Esophagus (tissue), 2 donors: ENCODE data around the gene SLC7A6. TPM values are rescaled to one million over a fixed set of nuclear protein-coding genes. Genes with fewer than 3 reads are reported as not detected.

ENCODE experiments used
- H3K27ac ChIP-seq, 2 donors: one replicate each; pipeline ENCODE4 v1.5.1; 2013; ENCODE audit warnings: low read depth in 2 of 2, mild to moderate bottlenecking in 2 of 2, inconsistent platforms in 1 of 2, low read length in 1 of 2, moderate library complexity in 1 of 2
- H3K27me3 ChIP-seq, 2 donors: one replicate each; pipeline ENCODE4 v1.6.1; 2013; ENCODE audit warnings: low read length in 2 of 2, control low read depth in 1 of 2, mild to moderate bottlenecking in 1 of 2; ENCODE audit not compliant: insufficient read depth in 2 of 2, control insufficient read depth in 1 of 2
- H3K36me3 ChIP-seq, 2 donors: one replicate each; pipeline ENCODE4 v1.6.1; 2013; ENCODE audit warnings: low read length in 1 of 2; ENCODE audit not compliant: control insufficient read depth in 2 of 2, insufficient read depth in 2 of 2
- H3K4me1 ChIP-seq, 2 donors: one replicate each; pipeline ENCODE4 v1.6.1; 2013; ENCODE audit warnings: low read length in 1 of 2; ENCODE audit not compliant: control insufficient read depth in 2 of 2, insufficient read depth in 2 of 2
- H3K4me3 ChIP-seq, 2 donors: one replicate each; pipeline ENCODE4 v1.5.1; 2013; ENCODE audit warnings: low read length in 2 of 2, mild to moderate bottlenecking in 2 of 2, low read depth in 1 of 2, moderate library complexity in 1 of 2
- H3K9me3 ChIP-seq, 2 donors: one replicate each; pipeline ENCODE4 v1.6.1; 2013; ENCODE audit warnings: mild to moderate bottlenecking in 2 of 2, low read depth in 1 of 2, low read length in 1 of 2, moderate library complexity in 1 of 2; ENCODE audit not compliant: control insufficient read depth in 2 of 2, insufficient read depth in 1 of 2
- WGBS, 2 donors: extraction: QIAGEN DNeasy Blood & Tissue Kit; methylation state at CpG; one replicate each; pipeline ENCODE4 v1.1.7; 2013; 5-methylcytosine and 5-hydroxymethylcytosine counted together
- polyA plus RNA-seq, 2 donors: library from polyadenylated mRNA; stranded (reverse); fragments of 200-250 nt; gene quantifications; one replicate each; pipeline ENCODE4 v1.2.3, GENCODE V29; 2013
- donor health status: healthy with polysubstance abuse.
- donor health status: Bipolar disorder and iron deficiency.

Gene SLC7A6
- polyA plus RNA-seq, 2 donors = 4.1 to 4.2 TPM

- Histone ChIP-seq H3K36me3 (peaks cover 0 to 6% of the 10 kb centered on the region in 2 donors), H3K4me3 (no peak overlapping the region), H3K27me3 (no peaks in the 10 kb centered on the region), H3K9me3 (no peaks in the 10 kb centered on the region), H3K4me1 (peaks cover 0 to 8% of the 10 kb centered on the region in 2 donors), H3K27ac (peak overlapping the region in 1 of 2 donors; percentile 44)
- WGBS, 2 donors = 69 to 83% methylated on average over 3 of the region's 3 CpGs
Measured at GRCh38 chr16:68276223-68276622, 11.9 kb downstream of the SLC7A6 start.

DNA sequence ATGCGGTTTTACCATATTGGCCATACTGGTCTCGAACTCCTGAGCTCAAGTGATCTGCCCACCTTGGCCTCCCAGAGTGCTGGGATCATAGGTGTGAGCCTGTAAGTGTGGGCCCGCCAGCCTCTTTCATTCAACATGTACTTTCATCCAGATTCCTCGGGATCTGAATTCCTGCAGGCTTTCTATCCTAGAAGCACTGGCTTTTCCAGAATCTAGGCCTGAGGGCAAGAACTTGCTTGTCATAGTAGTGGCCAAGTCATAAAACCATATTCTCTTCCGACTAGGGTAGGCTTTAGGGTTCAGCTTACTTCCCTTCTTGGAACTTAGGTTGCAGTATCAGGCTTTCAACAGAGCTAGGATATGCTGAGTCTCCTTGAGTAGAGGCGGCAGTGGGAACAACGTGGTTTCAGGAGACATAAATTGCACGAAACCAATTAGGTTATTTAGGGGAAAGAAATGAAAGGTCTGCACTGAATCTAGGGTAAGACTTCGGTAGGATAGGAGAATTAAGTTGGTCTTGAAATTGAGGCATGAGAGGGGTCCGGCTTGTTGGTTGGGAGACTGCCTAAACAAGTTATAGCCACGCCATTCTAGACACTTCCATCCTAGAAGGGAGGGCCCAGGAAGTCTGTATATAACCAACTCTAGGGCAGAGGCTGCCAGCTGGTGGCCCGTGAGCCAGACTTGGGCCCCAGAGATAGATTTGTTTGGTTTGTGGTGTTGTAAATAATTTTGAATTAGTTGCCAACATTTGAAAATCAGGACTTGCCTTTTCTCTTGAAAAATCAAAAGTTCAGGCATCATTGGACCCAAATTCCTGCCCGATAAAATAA, 15.6 kb downstream of the SLC7A6 start:
- peaks cover 0 to 6% of the 10 kb centered on the region in 2 donors for H3K36me3 ChIP-seq
- WGBS, 2 donors = 84 to 85% methylated on average over 13 of the region's 13 CpGs
- no peaks in the 10 kb centered on the region for H3K4me1 ChIP-seq
- H3K4me3 ChIP-seq = no peak overlapping the region
- no peaks in the 10 kb centered on the region for H3K9me3 ChIP-seq
- H3K27me3 ChIP-seq = no peaks in the 10 kb centered on the region
- H3K27ac ChIP-seq = no peak overlapping the region

DNA sequence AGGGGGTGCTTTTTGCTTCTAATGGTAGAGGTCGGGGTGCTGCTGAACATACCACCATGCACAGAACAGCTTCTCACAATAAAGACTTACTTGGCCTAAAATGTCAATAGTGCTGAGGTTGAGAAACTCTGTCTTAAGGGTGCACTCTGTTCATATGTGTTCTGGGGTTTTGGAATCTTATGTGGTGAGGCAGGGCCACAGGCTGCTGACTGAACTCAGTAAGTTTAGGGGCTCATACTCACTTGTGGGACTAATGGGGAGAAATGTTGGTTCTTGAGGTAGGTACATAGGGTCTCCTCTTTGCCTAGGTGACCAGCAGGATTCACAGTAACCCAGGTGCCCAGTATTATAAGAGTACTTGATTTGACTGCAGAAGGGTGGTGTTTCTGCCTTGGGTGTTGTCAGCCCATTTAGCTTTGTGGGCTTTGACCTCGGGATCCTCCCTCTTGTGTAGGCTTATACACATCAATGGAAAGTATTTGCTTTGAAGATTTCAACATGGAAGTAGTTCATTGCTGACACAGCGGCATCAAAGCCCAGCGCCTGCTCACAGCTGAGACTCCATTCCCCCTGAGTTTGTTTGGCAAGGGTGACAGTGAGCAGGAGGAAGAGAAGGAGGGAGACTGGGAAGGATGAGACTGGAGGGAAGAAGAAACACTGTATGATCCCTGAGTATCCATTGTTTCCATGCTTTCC, 17.2 kb downstream of the SLC7A6 start:
- H3K27me3 ChIP-seq = no peaks in the 10 kb centered on the region
- no peaks in the 10 kb centered on the region for H3K9me3 ChIP-seq
- H3K4me1 ChIP-seq = no peaks in the 10 kb centered on the region
- no peak overlapping the region for H3K27ac ChIP-seq
- H3K36me3 ChIP-seq = peaks cover 0 to 6% of the 10 kb centered on the region in 2 donors
- H3K4me3 ChIP-seq = no peak overlapping the region
- WGBS, 2 donors = 78 to 82% methylated on average over 4 of the region's 4 CpGs

GRCh38 chr16:68282064-68282452, 17.7 kb downstream of the SLC7A6 start:
- WGBS, 2 donors = 78 to 88% methylated on average over 4 of the region's 4 CpGs

DNA sequence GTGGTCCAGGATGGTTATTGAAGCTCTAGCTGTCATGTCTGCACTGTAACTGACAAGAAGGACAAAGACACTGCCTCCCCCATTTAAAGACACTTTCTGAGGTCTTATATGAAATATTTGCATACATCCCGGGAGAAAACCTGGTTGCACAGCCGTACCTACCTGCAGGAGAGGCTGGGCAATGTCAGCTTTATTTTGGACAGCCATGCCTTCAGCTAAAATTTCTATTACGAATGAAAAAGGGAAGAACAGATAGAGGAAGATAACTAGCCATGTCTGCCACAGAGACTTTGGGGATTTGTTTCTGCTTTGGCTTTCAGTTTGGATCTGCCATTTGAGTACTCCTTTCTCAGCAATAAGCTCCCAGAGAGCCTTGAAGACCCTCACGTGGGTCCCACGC, 19.0 kb downstream of the SLC7A6 start:
- Histone ChIP-seq H3K4me3 (no peak overlapping the region), H3K36me3 (peaks cover 0 to 11% of the 10 kb centered on the region in 2 donors), H3K9me3 (no peaks in the 10 kb centered on the region), H3K27me3 (no peaks in the 10 kb centered on the region), H3K4me1 (peaks cover 0 to 6% of the 10 kb centered on the region in 2 donors), H3K27ac (peak overlapping the region in 1 of 2 donors; percentile 57)
- WGBS, 2 donors = 71 to 72% methylated on average over 5 of the region's 5 CpGs

More at GRCh38 chr16:68282064-68282452, 17.7 kb downstream of the SLC7A6 start:
- Histone ChIP-seq H3K4me1 (no peaks in the 10 kb centered on the region), H3K36me3 (peaks cover 0 to 6% of the 10 kb centered on the region in 2 donors), H3K27ac (no peak overlapping the region), H3K9me3 (no peaks in the 10 kb centered on the region), H3K4me3 (no peak overlapping the region), H3K27me3 (no peaks in the 10 kb centered on the region)

GRCh38 chr16:68283801-68284598, 19.7 kb downstream of the SLC7A6 start:
- Histone ChIP-seq H3K27ac (peak overlapping the region; percentile 1 to 57), H3K4me1 (peaks cover 0 to 6% of the 10 kb centered on the region in 2 donors), H3K36me3 (peaks cover 0 to 11% of the 10 kb centered on the region in 2 donors), H3K27me3 (no peaks in the 10 kb centered on the region), H3K4me3 (no peak overlapping the region), H3K9me3 (no peaks in the 10 kb centered on the region)
- 70 to 76% methylated on average over 9 of the region's 9 CpGs for WGBS, 2 donors

- Histone ChIP-seq H3K27ac (peak overlapping the region in 1 of 2 donors; percentile 25), H3K27me3 (no peaks in the 10 kb centered on the region), H3K36me3 (peaks cover 0 to 11% of the 10 kb centered on the region in 2 donors), H3K9me3 (no peaks in the 10 kb centered on the region), H3K4me1 (peaks cover 0 to 6% of the 10 kb centered on the region in 2 donors), H3K4me3 (no peak overlapping the region)
- WGBS, 2 donors = 59 to 65% methylated on average over 5 of the region's 5 CpGs
Measured at GRCh38 chr16:68284847-68285246, 20.5 kb downstream of the SLC7A6 start.

DNA sequence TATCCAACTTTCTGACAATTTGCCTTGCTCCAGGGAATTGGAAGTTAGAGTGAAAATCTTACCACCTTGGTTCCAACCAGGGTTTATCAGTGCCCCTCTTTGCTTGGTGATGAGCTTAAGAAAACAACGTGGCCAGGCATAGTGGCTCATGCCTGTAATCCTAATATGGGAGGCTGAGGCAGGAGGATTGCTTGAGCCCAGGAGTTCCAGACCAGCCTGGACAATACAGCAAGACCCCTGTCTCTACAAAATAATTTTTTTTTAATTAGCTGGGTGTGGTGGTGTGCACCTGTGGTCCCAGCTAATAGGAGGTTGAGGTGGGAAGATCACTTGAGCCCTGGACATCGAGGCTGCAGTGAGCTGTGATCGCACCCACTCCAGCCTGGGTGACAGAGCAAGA, 21.4 kb downstream of the SLC7A6 start:
- WGBS, 2 donors = 92 to 94% methylated on average over 3 of the region's 3 CpGs
- H3K27me3 ChIP-seq = no peaks in the 10 kb centered on the region
- peak overlapping the region in 1 of 2 donors; percentile 25 for H3K27ac ChIP-seq
- H3K4me1 ChIP-seq = peaks cover 0 to 6% of the 10 kb centered on the region in 2 donors
- H3K4me3 ChIP-seq = no peak overlapping the region
- peaks cover 0 to 11% of the 10 kb centered on the region in 2 donors for H3K36me3 ChIP-seq
- H3K9me3 ChIP-seq = no peaks in the 10 kb centered on the region
